ENCODE measurements around the gene HDGF. TPM values are rescaled to one million over a fixed set of nuclear protein-coding genes. Genes with fewer than 3 reads are reported as not detected.
A peak's percentile ranks its signal among the peaks of the same experiment; 100 is the strongest.

HDGF gene
- total and polyA plus RNA-seq, 9 of the 15 experiments (the other 6 are each of a cell fraction or from before 2014, with no cell fraction given), result 38.8 to 601 (median 400) TPM

- TF ChIP-seq ARID4B (CRISPR knock-in tag; IDR thresholded peaks at IDR 0.05), result peak; percentile 90
- TF ChIP-seq TOE1 (IDR thresholded peaks at IDR 0.05; ENCODE audit: borderline replicate concordance), result peak; percentile 30; the same call in 1 of the 2 replicates
- TF ChIP-seq TOE1 (CRISPR knock-in tag; IDR thresholded peaks at IDR 0.05; ENCODE audit: borderline replicate concordance, low read depth), result no peak
- no peak for TF ChIP-seq ZNF408 (CRISPR knock-in tag; IDR thresholded peaks at IDR 0.05; ENCODE audit: low read depth)
- no peak for TF ChIP-seq FIP1L1 (IDR thresholded peaks at IDR 0.05; ENCODE audit: low read depth, low read length, poor library complexity, severe bottlenecking)
- peak; percentile 19; the same call in 1 of the 2 replicates for TF ChIP-seq RREB1 (CRISPR knock-in tag; IDR thresholded peaks at IDR 0.05)
- peak; percentile 61 to 81 for TF ChIP-seq MAZ (CRISPR knock-in tag; conservative IDR thresholded peaks at IDR 0.05 in 1 of 2, IDR thresholded peaks at IDR 0.05 in 1 of 2)
- no peak for TF ChIP-seq DEAF1 (CRISPR knock-in tag; IDR thresholded peaks at IDR 0.05)
- TF ChIP-seq RFX1 (IDR thresholded peaks at IDR 0.05), result no peak
- TF ChIP-seq HDGF (IDR thresholded peaks at IDR 0.05), result no peak
- no peak for TF ChIP-seq ARNT (IDR thresholded peaks at IDR 0.05)
- 0 out of 2 replicates have a peak, but pooled peaks have one; percentile 67 for TF ChIP-seq NR2C2 (CRISPR knock-in tag; IDR thresholded peaks at IDR 0.05)
- peak; percentile 93; the same call in 1 of the 2 replicates for TF ChIP-seq NR2C2 (tag; IDR thresholded peaks at IDR 0.05)
- TF ChIP-seq IFI16 (CRISPR knock-in tag; IDR thresholded peaks at IDR 0.05), result no peak
Observed at GRCh38 chr1:156728599-156729462, 22.6 kb downstream of the HDGF start, which contains the start of gene ISG20L2 (continued).

Measured in K562 (cell line).